ENCODE measurements around the gene VAV3. TPM values are rescaled to one million over a fixed set of nuclear protein-coding genes. Genes with fewer than 3 reads are reported as not detected.

Gene VAV3
- total and polyA plus RNA-seq, 8 donors = 7.1 to 21.4 (median 12.8) TPM

GRCh38 chr1:107777664-107778047 lies 187.3 kb downstream of the VAV3 start:
- intact Hi-C loops (cut with DNase I) = no loop called here
- DNase-seq (no peak), FAIRE-seq (no peak), ATAC-seq (no peak)
- no peaks in the 10 kb centered on the region for H3K36me3 ChIP-seq
- no peak overlapping the region for H3K27ac ChIP-seq
- H3K4me3 ChIP-seq = no peak overlapping the region
- H3K4me1 ChIP-seq = no peaks in the 10 kb centered on the region
- H3K9me3 ChIP-seq = no peaks in the 10 kb centered on the region
- WGBS, 2 donors = 51 to 54% methylated on average over 3 of the region's 3 CpGs
- TF ChIP-seq CTCF (IDR thresholded peaks at IDR 0.05) = no peak
- peaks cover 0 to 5% (median 0%) of the 10 kb centered on the region in 4 donors for H3K27me3 ChIP-seq

GRCh38 chr1:107776900-107777663 lies 187.9 kb downstream of the VAV3 start:
- DNase-seq (no peak), FAIRE-seq (no peak), ATAC-seq (no peak)
- no peak for TF ChIP-seq CTCF (IDR thresholded peaks at IDR 0.05)
- H3K36me3 ChIP-seq = no peaks in the 10 kb centered on the region
- peaks cover 0 to 5% (median 0%) of the 10 kb centered on the region in 4 donors for H3K27me3 ChIP-seq
- intact Hi-C loops (cut with DNase I) = no loop called here
- no peak overlapping the region for H3K4me3 ChIP-seq
- H3K4me1 ChIP-seq = no peaks in the 10 kb centered on the region
- H3K9me3 ChIP-seq = no peaks in the 10 kb centered on the region
- WGBS, 2 donors = 51 to 56% methylated on average over 4 of the region's 4 CpGs
- no peak overlapping the region for H3K27ac ChIP-seq

GRCh38 chr1:107771377-107771776 lies 193.6 kb downstream of the VAV3 start:
- Histone ChIP-seq H3K9me3 (no peaks in the 10 kb centered on the region), H3K27ac (no peak overlapping the region), H3K27me3 (no peaks in the 10 kb centered on the region), H3K4me1 (no peaks in the 10 kb centered on the region), H3K36me3 (no peaks in the 10 kb centered on the region), H3K4me3 (no peak overlapping the region)
- WGBS, 2 donors = 84 to 87% methylated on average over 13 of the region's 13 CpGs
- FAIRE-seq (no peak), DNase-seq (no peak), ATAC-seq (no peak)
- intact Hi-C loops (cut with DNase I) = no loop called here
- no peak for TF ChIP-seq CTCF (IDR thresholded peaks at IDR 0.05)

GRCh38 chr1:107767156-107767582 lies 197.8 kb downstream of the VAV3 start:
- Histone ChIP-seq H3K4me3 (no peak overlapping the region), H3K9me3 (no peaks in the 10 kb centered on the region), H3K27ac (no peak overlapping the region), H3K36me3 (no peaks in the 10 kb centered on the region), H3K27me3 (no peaks in the 10 kb centered on the region), H3K4me1 (no peaks in the 10 kb centered on the region)
- FAIRE-seq (no peak), ATAC-seq (peak in 2 of 4 donors; percentile 58 to 62), DNase-seq (no peak)
- TF ChIP-seq CTCF (IDR thresholded peaks at IDR 0.05) = no peak
- intact Hi-C loops (cut with DNase I) = no loop called here
- WGBS, 2 donors = 40 to 58% methylated on average over 3 of the region's 3 CpGs

GRCh38 chr1:107766533-107766932 lies 198.4 kb downstream of the VAV3 start:
- Histone ChIP-seq H3K4me1 (no peaks in the 10 kb centered on the region), H3K27ac (no peak overlapping the region), H3K9me3 (no peaks in the 10 kb centered on the region), H3K36me3 (no peaks in the 10 kb centered on the region), H3K27me3 (no peaks in the 10 kb centered on the region), H3K4me3 (no peak overlapping the region)
- FAIRE-seq (no peak), ATAC-seq (no peak), DNase-seq (no peak)
- WGBS, 2 donors = 71 to 84% methylated on average over 1 of the region's 1 CpG
- no peak for TF ChIP-seq CTCF (IDR thresholded peaks at IDR 0.05)
- intact Hi-C loops (cut with DNase I) = no loop called here

All from pancreas (tissue), 10 donors.